ENCODE results near the gene ZNF860. TPM values are rescaled to one million over a fixed set of nuclear protein-coding genes. Genes with fewer than 3 reads are reported as not detected.

ZNF860 gene
- total RNA-seq, 1 experiment from 2014 or later: 12.5 TPM

GRCh38 chr3:31947671-31948091, 33.9 kb upstream of the ZNF860 start:
- Mint-ChIP-seq H3K27ac (ENCODE audit: low read depth, unreplicated experiment) (no peak overlapping the region), H3K27me3 (ENCODE audit: insufficient read depth, unreplicated experiment) (no peaks in the 10 kb centered on the region), H3K4me3 (ENCODE audit: unreplicated experiment) (no peak overlapping the region), H3K9me3 (ENCODE audit: unreplicated experiment) (peaks cover 8% of the 10 kb centered on the region), H3K4me1 (ENCODE audit: insufficient read depth, unreplicated experiment) (peaks cover 40% of the 10 kb centered on the region), H3K36me3 (ENCODE audit: insufficient read depth, unreplicated experiment) (peaks cover 10% of the 10 kb centered on the region)
- intact Hi-C loops (cut with micrococcal nuclease): no loop called here
- no TSS peak for BruUV-seq (replicated peaks)
- CTCF ChIA-PET: interaction anchor here (1.0 kb wide), 1 partner anchor 9 kb away, joined by 3 read pairs; no protein-coding TSS in a partner anchor
- POLR2A ChIA-PET: interaction anchor here (1.3 to 1.6 kb wide), 2 partner anchors 9 to 12 kb away, joined by 3 to 5 read pairs; no protein-coding TSS in a partner anchor
- TF ChIP-seq, protein P1, sequence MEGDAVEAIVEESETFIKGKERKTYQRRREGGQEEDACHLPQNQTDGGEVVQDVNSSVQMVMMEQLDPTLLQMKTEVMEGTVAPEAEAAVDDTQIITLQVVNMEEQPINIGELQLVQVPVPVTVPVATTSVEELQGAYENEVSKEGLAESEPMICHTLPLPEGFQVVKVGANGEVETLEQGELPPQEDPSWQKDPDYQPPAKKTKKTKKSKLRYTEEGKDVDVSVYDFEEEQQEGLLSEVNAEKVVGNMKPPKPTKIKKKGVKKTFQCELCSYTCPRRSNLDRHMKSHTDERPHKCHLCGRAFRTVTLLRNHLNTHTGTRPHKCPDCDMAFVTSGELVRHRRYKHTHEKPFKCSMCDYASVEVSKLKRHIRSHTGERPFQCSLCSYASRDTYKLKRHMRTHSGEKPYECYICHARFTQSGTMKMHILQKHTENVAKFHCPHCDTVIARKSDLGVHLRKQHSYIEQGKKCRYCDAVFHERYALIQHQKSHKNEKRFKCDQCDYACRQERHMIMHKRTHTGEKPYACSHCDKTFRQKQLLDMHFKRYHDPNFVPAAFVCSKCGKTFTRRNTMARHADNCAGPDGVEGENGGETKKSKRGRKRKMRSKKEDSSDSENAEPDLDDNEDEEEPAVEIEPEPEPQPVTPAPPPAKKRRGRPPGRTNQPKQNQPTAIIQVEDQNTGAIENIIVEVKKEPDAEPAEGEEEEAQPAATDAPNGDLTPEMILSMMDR (IDR thresholded peaks at IDR 0.05; ENCODE audit: unreplicated experiment): no peak
- DNase-seq (ENCODE audit: unreplicated experiment): no peak

GRCh38 chr3:31948280-31948679, 33.3 kb upstream of the ZNF860 start:
- no peaks in the 10 kb centered on the region for H3K27me3 Mint-ChIP-seq (ENCODE audit: insufficient read depth, unreplicated experiment)
- CTCF ChIA-PET: no interaction called here

GRCh38 chr3:31952205-31952604, 29.3 kb upstream of the ZNF860 start:
- intact Hi-C loops (cut with micrococcal nuclease): no loop called here
- TF ChIP-seq, protein P1 (IDR thresholded peaks at IDR 0.05; ENCODE audit: unreplicated experiment): no peak
- peaks cover 17% of the 10 kb centered on the region for H3K36me3 Mint-ChIP-seq (ENCODE audit: insufficient read depth, unreplicated experiment)
- no peak overlapping the region for H3K27ac Mint-ChIP-seq (ENCODE audit: low read depth, unreplicated experiment)
- no peaks in the 10 kb centered on the region for H3K27me3 Mint-ChIP-seq (ENCODE audit: insufficient read depth, unreplicated experiment)
- ChIA-PET CTCF (interaction anchor here (1.2 kb wide), 1 partner anchor 8 kb away, joined by 8 read pairs; no protein-coding TSS in a partner anchor), POLR2A (interaction anchor here (0.7 kb wide), 1 partner anchor 10 kb away, joined by 3 read pairs; no protein-coding TSS in a partner anchor)
- H3K4me3 Mint-ChIP-seq (ENCODE audit: unreplicated experiment): no peak overlapping the region
- no TSS peak for BruUV-seq (replicated peaks)
- peaks cover 24% of the 10 kb centered on the region for H3K9me3 Mint-ChIP-seq (ENCODE audit: unreplicated experiment)
- no peak for DNase-seq (ENCODE audit: unreplicated experiment)
- peaks cover 23% of the 10 kb centered on the region for H3K4me1 Mint-ChIP-seq (ENCODE audit: insufficient read depth, unreplicated experiment)

More at GRCh38 chr3:31948280-31948679, 33.3 kb upstream of the ZNF860 start:
- BruUV-seq (replicated peaks): no TSS peak
- POLR2A ChIA-PET: interaction anchor here (0.7 to 1.3 kb wide), 3 partner anchors 16 to 896 kb away, joined by 3 to 4 read pairs (median 3); no protein-coding TSS in a partner anchor
- TF ChIP-seq, protein P1 (IDR thresholded peaks at IDR 0.05; ENCODE audit: unreplicated experiment): no peak
- Mint-ChIP-seq H3K27ac (ENCODE audit: low read depth, unreplicated experiment) (no peak overlapping the region), H3K36me3 (ENCODE audit: insufficient read depth, unreplicated experiment) (peaks cover 11% of the 10 kb centered on the region), H3K9me3 (ENCODE audit: unreplicated experiment) (peaks cover 8% of the 10 kb centered on the region), H3K4me1 (ENCODE audit: insufficient read depth, unreplicated experiment) (peaks cover 40% of the 10 kb centered on the region), H3K4me3 (ENCODE audit: unreplicated experiment) (no peak overlapping the region)
- no peak for DNase-seq (ENCODE audit: unreplicated experiment)
- intact Hi-C loops (cut with micrococcal nuclease): no loop called here

GRCh38 chr3:31953091-31953490, 28.5 kb upstream of the ZNF860 start:
- H3K9me3 Mint-ChIP-seq (ENCODE audit: unreplicated experiment): peaks cover 24% of the 10 kb centered on the region
- no peak overlapping the region for H3K4me3 Mint-ChIP-seq (ENCODE audit: unreplicated experiment)
- TF ChIP-seq, protein P1 (IDR thresholded peaks at IDR 0.05; ENCODE audit: unreplicated experiment): no peak
- peaks cover 17% of the 10 kb centered on the region for H3K36me3 Mint-ChIP-seq (ENCODE audit: insufficient read depth, unreplicated experiment)
- H3K27me3 Mint-ChIP-seq (ENCODE audit: insufficient read depth, unreplicated experiment): no peaks in the 10 kb centered on the region
- intact Hi-C loops (cut with micrococcal nuclease): no loop called here
- ChIA-PET POLR2A (interaction anchor here (1.2 kb wide), 1 partner anchor 29 kb away, joined by 3 read pairs; the partner anchor contains the start of gene ZNF860), CTCF (no interaction called here)
- H3K27ac Mint-ChIP-seq (ENCODE audit: low read depth, unreplicated experiment): no peak overlapping the region
- H3K4me1 Mint-ChIP-seq (ENCODE audit: insufficient read depth, unreplicated experiment): peaks cover 14% of the 10 kb centered on the region
- no peak for DNase-seq (ENCODE audit: unreplicated experiment)
- no TSS peak for BruUV-seq (replicated peaks)
